PC-3 (cell line): ENCODE data around the gene ADAMTS13.

Source experiments
- CTCF ChIP-seq: fragments of 300-600 bp; sonication (generic); conservative IDR thresholded peaks from 2 replicates; pipeline ENCODE4 v1.5.1; 2017; ENCODE audit warnings: antibody characterized with exemption, low read depth, mild to moderate bottlenecking, low read length
- EZH2 ChIP-seq: fragments of 300-600 bp; sonication (generic); IDR thresholded peaks from one replicate; pipeline ENCODE4 v1.6.1; 2017; ENCODE audit warnings: antibody characterized with exemption, mild to moderate bottlenecking, low read length; ENCODE audit not compliant: unreplicated experiment

GRCh38 chr9:133458643-133459312 is 36.6 kb downstream of the ADAMTS13 start:
- TF ChIP-seq CTCF (no peak), EZH2 (no peak)
